ENCODE measurements around the gene UGT1A9. TPM values are rescaled to one million over a fixed set of nuclear protein-coding genes. Genes with fewer than 3 reads are reported as not detected.

The UGT1A9 gene
- total RNA-seq, 4 donors from 2014 or later = not detected

DNA sequence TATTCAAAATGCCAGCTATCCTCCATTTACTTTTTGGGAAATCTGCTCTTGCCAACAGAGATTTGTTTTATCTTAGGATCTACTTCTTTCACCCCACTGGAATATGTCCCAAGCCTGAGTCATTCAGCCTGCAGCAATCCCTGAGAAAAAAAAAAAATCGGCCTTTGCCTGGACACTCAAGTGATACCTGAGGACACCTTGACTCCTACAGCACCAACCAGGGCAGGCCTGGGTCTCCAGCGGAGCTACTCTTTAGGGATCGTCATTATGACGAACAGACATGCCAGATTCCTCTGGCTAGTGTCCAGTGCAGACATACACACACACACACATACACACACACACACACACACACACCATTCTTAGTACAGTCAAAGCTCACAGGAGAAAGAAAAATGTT, 18.7 kb downstream of the UGT1A9 start:
- H3K4me3 ChIP-seq = no peak overlapping the region
- H3K27ac ChIP-seq = no peak overlapping the region
- no peak for ATAC-seq
- peaks cover 6% of the 10 kb centered on the region for H3K27me3 ChIP-seq
- no peak for TF ChIP-seq EP300 (IDR thresholded peaks at IDR 0.05)
- TF ChIP-seq POLR2A (IDR thresholded peaks at IDR 0.05) = no peak
- TF ChIP-seq, protein P1, sequence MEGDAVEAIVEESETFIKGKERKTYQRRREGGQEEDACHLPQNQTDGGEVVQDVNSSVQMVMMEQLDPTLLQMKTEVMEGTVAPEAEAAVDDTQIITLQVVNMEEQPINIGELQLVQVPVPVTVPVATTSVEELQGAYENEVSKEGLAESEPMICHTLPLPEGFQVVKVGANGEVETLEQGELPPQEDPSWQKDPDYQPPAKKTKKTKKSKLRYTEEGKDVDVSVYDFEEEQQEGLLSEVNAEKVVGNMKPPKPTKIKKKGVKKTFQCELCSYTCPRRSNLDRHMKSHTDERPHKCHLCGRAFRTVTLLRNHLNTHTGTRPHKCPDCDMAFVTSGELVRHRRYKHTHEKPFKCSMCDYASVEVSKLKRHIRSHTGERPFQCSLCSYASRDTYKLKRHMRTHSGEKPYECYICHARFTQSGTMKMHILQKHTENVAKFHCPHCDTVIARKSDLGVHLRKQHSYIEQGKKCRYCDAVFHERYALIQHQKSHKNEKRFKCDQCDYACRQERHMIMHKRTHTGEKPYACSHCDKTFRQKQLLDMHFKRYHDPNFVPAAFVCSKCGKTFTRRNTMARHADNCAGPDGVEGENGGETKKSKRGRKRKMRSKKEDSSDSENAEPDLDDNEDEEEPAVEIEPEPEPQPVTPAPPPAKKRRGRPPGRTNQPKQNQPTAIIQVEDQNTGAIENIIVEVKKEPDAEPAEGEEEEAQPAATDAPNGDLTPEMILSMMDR (IDR thresholded peaks at IDR 0.05) = no peak
- TF ChIP-seq POLR2AphosphoS5 (IDR thresholded peaks at IDR 0.05) = no peak
- H3K4me1 ChIP-seq = no peaks in the 10 kb centered on the region
- no peaks in the 10 kb centered on the region for H3K9me3 ChIP-seq
- H3K36me3 ChIP-seq = no peaks in the 10 kb centered on the region
- 50 to 66% methylated on average over 2 to 4 of the region's 4 CpGs for WGBS, 2 donors (ENCODE audit: low coverage in 1 of 2)

DNA sequence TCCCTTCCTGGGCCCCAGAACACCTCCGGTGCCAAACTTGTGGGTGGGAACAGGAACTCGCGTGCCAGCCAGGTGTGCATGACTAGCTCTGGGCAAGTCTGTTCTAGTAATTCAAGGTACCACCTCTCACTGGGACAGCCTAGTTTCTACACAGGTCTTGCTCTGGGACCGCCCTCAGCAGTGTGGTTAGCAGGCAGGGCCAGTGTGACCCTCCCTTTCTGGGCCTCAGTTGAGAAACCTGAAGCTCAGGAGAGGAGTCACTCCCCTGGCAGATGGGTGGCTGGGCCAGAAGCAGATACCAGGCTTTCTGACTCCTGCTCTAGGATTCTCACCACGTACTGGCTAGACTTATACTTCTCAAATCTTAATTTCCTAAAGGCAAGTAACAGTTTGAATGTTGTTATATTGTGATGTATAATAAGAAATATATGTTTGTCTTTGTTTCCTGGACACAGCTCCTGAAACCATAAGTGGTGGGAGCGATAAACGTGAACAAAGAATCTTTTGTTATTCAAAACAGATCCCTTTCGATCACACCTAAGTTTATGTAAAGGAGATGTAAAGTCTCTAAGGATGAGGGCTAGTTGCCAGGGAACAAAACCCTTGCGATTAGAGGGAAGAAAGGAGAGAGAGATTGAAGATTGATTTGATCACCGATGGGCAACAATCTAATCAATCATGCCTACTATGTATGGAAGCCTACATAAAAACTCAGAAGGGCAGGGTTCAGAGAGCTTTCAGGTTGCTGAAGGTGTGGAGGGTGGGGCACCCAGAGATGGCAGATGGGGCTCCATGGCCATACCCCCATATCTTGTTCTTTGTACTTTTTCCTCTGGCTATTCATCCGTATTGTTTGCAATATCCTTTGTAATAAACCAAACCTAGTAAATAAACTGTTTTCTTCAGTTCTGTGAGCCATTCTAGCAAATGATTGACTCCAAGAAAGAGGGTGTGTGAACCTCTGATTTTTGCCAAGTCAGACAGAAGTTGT, 20.0 kb downstream of the UGT1A9 start:
- no peaks in the 10 kb centered on the region for H3K9me3 ChIP-seq
- TF ChIP-seq, protein P1 (IDR thresholded peaks at IDR 0.05) = no peak
- TF ChIP-seq POLR2A (IDR thresholded peaks at IDR 0.05) (no peak), EP300 (IDR thresholded peaks at IDR 0.05) (no peak), POLR2AphosphoS5 (IDR thresholded peaks at IDR 0.05) (no peak)
- no peak overlapping the region for H3K4me3 ChIP-seq
- no peak overlapping the region for H3K27ac ChIP-seq
- 86 to 89% methylated on average over 4 to 8 of the region's 11 CpGs for WGBS, 2 donors (ENCODE audit: low coverage in 1 of 2)
- H3K4me1 ChIP-seq = no peaks in the 10 kb centered on the region
- H3K27me3 ChIP-seq = peaks cover 6% of the 10 kb centered on the region
- no peak for ATAC-seq
- H3K36me3 ChIP-seq = no peaks in the 10 kb centered on the region

DNA sequence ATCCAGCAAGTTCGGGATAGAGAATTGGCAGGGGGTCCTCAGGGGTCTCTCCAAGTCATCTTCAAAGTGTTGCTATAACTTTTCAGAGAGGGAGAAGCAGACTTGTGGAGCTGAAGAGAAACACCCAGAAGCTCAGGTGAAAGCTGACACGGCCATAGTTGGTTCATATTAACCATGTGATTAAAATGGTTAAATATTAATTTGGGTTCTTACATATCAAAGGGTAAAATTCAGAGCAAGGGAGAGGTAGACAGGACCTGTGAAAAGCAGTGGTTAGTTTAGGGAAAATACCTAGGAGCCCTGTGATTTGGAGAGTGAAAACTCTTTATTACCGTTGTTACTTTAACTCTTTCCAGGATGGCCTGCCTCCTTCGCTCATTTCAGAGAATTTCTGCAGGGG, 20.9 kb downstream of the UGT1A9 start, which contains the start of gene UGT1A6:
TSS of gene UGT1A6 (plus strand) at position 243 of the 400 bp plus-strand sequence. CDS start at position 358, 115 bp downstream.
- no peaks in the 10 kb centered on the region for H3K36me3 ChIP-seq
- ATAC-seq = no peak
- no peaks in the 10 kb centered on the region for H3K9me3 ChIP-seq
- H3K4me3 ChIP-seq = no peak within 1 kb of the TSS
- H3K4me1 ChIP-seq = no peaks in the 10 kb centered on the region
- TF ChIP-seq, protein P1 (IDR thresholded peaks at IDR 0.05) = no peak
- TF ChIP-seq POLR2A (IDR thresholded peaks at IDR 0.05) (no peak), EP300 (IDR thresholded peaks at IDR 0.05) (no peak), POLR2AphosphoS5 (IDR thresholded peaks at IDR 0.05) (no peak)
- peaks cover 6% of the 10 kb centered on the region for H3K27me3 ChIP-seq
- 85 to 86% methylated on average over 4 of the region's 4 CpGs for WGBS, 2 donors (ENCODE audit: low coverage in 1 of 2)
- H3K27ac ChIP-seq = no peak within 1 kb of the TSS

DNA sequence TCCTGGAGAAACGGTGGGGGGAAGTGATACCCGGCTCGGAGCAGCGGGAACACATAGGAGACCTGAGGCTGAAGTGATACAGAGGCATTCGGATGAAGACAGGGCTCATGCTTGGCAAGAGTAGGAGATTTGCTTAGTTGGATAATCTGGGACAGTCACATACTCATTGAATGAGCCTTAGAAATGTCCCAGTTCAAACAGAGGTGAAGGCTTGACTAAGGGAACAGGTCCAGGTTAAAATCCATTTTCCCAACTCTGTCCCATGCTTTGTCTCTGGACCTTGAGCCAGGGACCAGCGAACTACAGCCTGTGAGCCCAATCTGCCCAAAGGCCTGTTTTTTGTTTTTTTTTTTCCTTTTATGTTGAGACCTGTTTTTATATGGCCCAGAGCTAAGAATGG, 22.3 kb downstream of the UGT1A9 start:
- no peak overlapping the region for H3K27ac ChIP-seq
- no peaks in the 10 kb centered on the region for H3K9me3 ChIP-seq
- no peak for ATAC-seq
- TF ChIP-seq, protein P1 (IDR thresholded peaks at IDR 0.05) = no peak
- no peak for TF ChIP-seq POLR2A (IDR thresholded peaks at IDR 0.05)
- no peak for TF ChIP-seq POLR2AphosphoS5 (IDR thresholded peaks at IDR 0.05)
- TF ChIP-seq EP300 (IDR thresholded peaks at IDR 0.05) = no peak
- no peaks in the 10 kb centered on the region for H3K36me3 ChIP-seq
- peaks cover 6% of the 10 kb centered on the region for H3K27me3 ChIP-seq
- no peak overlapping the region for H3K4me3 ChIP-seq
- no peaks in the 10 kb centered on the region for H3K4me1 ChIP-seq
- WGBS, 2 donors (ENCODE audit: low coverage in 1 of 2) = 50 to 75% methylated on average over 2 to 5 of the region's 6 CpGs

Data from gastroesophageal sphincter (tissue), 4 donors.